Tongue (tissue), 2 donors: ENCODE results near the gene HLA-DMB. TPM values are rescaled to one million over a fixed set of nuclear protein-coding genes. Genes with fewer than 3 reads are reported as not detected.
A peak's percentile ranks its signal among the peaks of the same experiment; 100 is the strongest.

Experiments
- DNase-seq: peaks from one replicate; pipeline ENCODE4 v3.0.0-alpha.2; 2015
- total RNA-seq: library from RNA; depleted of rRNA; stranded (reverse); fragments of >200 nt; gene quantifications from one replicate; pipeline ENCODE4 v1.2.3, GENCODE V29; 2014

HLA-DMB gene
- 6.6 TPM for total RNA-seq

DNA sequence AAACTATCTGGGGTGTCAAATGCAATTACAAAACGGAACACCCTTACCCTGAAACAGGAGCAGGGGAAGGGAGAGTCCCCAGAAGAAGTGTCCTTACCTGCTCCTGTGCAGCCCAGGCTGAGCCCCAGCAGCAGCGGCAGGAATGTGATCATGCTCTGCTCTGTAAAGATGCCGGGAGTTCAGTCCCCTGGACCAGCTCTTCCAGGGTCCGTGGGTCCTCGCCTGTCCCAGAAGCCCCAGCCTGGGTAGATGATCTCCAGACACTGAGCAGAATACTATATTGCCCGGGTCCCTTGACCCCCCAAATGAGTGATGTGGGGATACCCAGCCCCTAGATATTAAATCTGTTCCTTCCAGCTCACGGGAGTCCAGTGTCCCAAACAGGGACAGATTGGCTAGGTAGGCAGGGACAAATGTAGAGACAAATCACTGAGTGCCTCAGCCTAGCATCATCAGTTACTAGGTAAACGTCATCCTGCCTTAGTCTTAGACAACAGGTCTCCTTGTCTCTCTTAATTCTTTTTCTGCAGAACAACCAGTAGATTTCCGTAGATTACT, at the start of gene HLA-DMB:
HLA-DMB (minus strand) TSS at position 373 of the 558 bp plus-strand sequence; CDS start at position 152, 221 bp downstream.
- DNase-seq: peak; percentile 82

DNA sequence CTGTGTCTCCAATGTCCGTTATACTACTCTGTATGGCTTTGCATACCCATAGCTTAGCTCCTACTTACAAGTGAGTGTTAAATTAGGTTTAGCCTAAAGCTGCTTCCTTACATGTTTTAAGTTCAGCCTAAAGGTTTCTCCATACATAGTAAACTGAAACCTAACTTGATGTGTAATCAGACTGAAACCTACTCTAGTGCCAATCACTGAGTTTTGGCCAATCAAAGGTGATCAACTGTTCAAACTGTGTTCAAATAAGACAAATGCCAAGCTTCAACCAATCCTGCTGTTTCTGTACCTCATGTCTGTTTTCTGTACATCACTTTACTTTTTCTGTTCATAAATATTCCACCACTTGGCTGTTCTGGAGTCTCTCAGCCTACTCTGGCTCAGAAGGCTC, 48.5 kb upstream of the HLA-DMB start:
- DNase-seq: no peak

GRCh38 chr6:32984622-32985389, 44.0 kb upstream of the HLA-DMB start:
- DNase-seq: peak; percentile 94

DNA sequence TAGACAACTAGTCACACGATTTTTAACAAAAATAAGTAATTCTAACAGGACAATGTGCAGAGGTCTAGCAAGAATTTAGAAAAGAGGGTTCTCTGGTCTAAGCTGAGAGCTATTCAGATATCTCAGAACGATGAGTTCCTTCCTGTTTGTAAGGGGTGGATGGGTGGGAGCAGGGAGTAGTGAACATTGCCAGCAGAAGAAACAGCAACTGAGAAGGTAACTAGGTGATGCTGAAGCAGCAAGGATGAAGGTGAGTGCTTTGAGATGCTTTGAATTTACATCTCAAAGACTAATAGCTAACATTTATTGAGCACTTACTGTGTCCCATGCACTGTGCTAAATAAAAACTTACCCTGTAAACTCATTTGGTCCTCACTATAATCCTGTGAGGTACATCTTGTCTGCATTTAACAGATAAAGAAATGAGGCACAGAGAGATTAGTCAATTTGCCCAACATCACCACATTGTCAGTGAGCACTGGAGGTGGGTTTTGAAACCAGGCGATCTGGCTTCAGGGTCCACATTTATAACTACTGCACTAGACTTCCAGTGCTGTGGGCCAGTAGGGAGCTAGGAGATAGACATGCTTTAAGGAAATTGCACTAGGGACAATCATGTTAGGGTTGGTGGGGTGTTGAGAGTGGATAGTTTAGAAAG, 43.3 kb upstream of the HLA-DMB start:
- DNase-seq: no peak

- no peak for DNase-seq
Observed at GRCh38 chr6:32983493-32983848, 42.6 kb upstream of the HLA-DMB start.

DNA sequence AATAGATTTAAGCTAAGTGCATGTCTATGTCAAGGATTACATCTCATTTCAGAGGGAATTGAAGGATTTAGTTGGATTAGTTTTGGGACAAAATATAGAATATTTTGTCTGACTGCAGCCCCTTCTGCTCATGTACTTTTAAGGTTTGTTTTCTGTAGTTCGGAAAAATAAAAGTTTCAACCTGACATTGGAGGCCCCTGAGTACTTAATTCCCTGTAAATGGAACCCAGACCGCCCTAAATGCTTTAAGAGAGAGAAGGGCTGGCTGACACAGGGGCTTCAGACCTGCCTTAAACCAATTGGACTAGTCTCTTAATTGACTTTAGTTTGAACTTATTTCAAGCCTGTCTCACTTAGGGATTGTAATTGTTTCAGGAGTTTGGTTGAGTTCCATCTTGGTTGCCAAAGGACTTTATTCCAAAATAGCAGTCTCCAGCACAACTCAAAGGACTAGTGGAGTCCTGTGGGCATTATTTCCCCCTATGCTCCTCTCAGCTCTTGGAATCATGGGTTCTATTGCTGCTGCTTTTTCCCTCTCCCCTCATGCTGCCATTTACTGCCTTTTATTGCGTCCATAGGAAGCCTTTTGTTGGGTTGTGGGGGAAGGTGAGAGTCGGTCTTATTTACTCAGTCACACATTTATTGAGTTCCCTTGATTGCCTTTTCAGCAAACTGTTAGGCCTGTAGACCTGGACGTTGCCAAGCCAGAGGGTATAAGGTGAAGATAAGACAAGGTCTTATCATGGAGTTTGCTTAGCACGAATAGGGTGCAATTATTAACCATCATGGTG, 42.1 kb upstream of the HLA-DMB start:
- DNase-seq: no peak

- DNase-seq: peak; percentile 35
Observed at GRCh38 chr6:32982084-32982701, 41.4 kb upstream of the HLA-DMB start.

DNA sequence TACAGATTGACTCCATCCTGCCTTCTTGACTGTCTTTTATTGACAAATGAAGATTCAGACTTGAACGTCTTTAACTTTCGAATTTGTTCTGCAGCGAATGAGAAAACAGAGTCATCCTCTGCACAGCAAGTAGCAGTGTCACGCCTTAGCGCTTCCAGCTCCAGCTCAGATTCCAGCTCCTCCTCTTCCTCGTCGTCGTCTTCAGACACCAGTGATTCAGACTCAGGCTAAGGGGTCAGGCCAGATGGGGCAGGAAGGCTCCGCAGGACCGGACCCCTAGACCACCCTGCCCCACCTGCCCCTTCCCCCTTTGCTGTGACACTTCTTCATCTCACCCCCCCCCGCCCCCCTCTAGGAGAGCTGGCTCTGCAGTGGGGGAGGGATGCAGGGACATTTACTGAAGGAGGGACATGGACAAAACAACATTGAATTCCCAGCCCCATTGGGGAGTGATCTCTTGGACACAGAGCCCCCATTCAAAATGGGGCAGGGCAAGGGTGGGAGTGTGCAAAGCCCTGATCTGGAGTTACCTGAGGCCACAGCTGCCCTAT, 39.7 kb upstream of the HLA-DMB start:
- no peak for DNase-seq

- DNase-seq: no peak
Observed at GRCh38 chr6:32979720-32980487, 39.1 kb upstream of the HLA-DMB start.

DNA sequence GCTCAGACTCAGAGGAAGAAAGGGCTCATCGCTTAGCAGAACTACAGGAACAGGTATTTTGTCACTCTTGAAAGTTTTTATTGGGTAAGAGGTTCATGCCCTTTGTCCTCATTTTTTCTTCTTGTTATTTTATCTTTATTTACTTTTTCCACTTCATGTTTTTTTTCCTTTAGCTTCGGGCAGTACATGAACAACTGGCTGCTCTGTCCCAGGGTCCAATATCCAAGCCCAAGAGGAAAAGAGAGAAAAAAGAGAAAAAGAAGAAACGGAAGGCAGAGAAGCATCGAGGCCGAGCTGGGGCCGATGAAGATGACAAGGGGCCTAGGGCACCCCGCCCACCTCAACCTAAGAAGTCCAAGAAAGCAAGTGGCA, 37.1 kb upstream of the HLA-DMB start:
- DNase-seq: no peak

DNA sequence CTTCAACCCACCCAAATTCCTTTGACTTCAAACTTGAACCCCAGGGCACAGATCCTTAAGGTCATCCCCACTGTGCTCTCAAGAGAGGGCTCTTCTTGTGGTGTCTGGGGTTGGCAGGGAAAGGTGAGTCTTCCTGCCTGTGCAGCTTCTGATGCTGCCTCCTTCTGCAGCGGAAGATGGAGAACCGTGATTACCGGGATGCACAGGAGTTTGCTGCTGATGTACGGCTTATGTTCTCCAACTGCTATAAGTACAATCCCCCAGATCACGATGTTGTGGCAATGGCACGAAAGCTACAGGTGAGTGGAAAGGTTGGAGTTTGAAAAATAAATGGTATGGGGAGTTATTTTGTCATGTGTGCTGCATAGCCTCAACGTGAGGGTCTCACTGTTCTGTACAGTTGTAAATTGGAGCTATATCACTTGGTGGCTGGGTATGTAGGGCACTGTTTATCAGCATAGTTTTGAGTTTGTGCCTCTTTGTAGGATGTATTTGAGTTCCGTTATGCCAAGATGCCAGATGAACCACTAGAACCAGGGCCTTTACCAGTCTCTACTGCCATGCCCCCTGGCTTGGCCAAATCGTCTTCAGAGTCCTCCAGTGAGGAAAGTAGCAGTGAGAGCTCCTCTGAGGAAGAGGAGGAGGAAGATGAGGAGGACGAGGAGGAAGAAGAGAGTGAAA, 36.6 kb upstream of the HLA-DMB start:
- DNase-seq: no peak

DNA sequence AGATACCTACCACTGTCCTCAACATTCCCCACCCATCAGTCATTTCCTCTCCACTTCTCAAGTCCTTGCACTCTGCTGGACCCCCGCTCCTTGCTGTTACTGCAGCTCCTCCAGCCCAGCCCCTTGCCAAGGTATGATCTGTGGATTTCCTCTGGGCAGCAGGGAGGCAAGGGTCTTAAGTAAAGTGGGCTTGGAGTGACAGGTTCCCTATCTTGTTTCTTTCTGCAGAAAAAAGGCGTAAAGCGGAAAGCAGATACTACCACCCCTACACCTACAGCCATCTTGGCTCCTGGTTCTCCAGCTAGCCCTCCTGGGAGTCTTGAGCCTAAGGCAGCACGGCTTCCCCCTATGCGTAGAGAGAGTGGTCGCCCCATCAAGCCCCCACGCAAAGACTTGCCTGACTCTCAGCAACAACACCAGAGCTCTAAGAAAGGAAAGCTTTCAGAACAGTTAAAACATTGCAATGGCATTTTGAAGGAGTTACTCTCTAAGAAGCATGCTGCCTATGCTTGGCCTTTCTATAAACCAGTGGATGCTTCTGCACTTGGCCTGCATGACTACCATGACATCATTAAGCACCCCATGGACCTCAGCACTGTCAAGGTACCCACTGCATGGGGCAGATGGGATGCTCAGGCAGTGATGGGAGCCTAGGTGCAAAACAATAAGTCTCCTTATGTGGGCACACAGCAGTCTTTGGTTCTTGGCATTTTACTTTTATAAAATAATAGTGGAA, 35.7 kb upstream of the HLA-DMB start:
- no peak for DNase-seq

GRCh38 chr6:32975886-32976285, 35.1 kb upstream of the HLA-DMB start:
- DNase-seq: no peak

GRCh38 chr6:32974541-32975308, 33.9 kb upstream of the HLA-DMB start:
- no peak for DNase-seq

DNA sequence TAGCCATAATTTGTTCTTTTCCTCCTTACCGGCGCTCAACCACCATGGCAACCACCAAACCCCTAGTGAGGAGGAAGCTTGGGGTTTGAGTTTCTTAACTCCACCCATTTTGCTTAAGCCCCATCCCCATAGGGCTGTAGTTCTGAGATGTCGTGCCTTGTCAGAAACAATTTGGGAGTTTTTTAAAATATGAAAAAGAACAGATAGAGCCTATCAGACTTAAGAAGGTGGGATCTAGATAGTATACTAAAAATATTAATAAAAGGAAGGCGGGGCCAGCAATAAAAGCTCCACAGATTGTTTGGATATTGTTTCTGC, 33.1 kb upstream of the HLA-DMB start:
- DNase-seq: peak; percentile 49

DNA sequence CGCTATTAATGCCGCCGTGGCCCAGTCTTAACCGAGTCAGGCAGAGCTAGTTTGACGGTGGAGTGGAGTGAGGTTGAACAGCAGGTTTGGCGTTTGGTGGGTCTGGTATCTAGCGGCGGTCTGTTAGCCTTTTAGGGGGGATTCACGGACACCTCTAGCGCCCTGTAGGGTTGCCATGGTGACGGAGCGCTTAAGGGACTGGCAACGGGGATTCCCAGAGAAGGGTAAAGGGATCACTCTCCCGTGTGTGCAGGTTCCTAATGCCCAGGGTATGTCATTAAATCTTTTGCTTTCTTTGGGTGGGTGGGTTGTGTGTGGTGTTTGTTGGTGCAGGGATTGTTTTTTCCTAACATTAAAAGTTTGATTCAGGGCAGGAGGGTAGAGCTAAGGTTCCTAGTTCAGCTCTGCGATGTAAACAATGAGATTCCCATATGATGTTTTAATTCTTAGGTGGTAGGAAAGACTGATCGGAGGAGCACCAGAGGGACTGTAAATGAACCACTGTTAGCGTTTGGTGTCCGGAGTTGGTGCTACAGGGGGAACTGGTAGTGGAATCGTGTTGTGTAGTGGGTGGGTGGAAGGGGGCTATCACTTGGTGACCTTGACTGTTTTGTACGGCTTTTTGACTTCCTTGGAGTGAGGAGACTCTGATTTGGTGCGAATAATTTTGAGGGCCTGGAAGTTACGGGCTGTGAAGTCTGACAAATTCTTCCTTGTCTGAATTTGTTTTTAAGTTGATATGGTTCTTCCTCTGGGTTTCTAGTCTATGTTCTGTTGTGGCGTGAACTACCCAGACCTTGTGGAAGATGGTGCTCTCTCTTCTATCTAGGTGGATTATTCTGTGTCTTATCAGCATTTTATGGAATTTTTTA, 32.6 kb upstream of the HLA-DMB start:
- DNase-seq: peak; percentile 66

GRCh38 chr6:32972353-32973143, 31.7 kb upstream of the HLA-DMB start:
- DNase-seq: no peak
